SK-N-SH treated with all-trans-retinoic acid at 6 μM for 48 hours (cell line): ENCODE data around the gene AMMECR1L.

ENCODE experiments used
- ATAC-seq: fragments of 200-7000 bp; cut with Tn5 transposase; 3 replicates; pipeline ENCODE4 v1.9.1; 2020; ENCODE audit warnings: mild to moderate bottlenecking, moderate library complexity
- BACH2 ChIP-seq: fragments of 250-450 bp; sonication (Bioruptor Pico); IDR thresholded peaks from 2 replicates; pipeline ENCODE4 v1.9.0; 2021; ENCODE audit warnings: mild to moderate bottlenecking, borderline replicate concordance
- CSDC2 ChIP-seq: fragments of 250-450 bp; sonication (Bioruptor Pico); IDR thresholded peaks from 2 replicates; pipeline ENCODE4 v1.5.0; 2020; ENCODE audit warnings: mild to moderate bottlenecking, moderate library complexity
- ESRRG ChIP-seq: fragments of 250-450 bp; sonication (Bioruptor Pico); IDR thresholded peaks from 2 replicates; pipeline ENCODE4 v1.6.1; 2021; ENCODE audit warnings: mild to moderate bottlenecking
- GLIS3 ChIP-seq: fragments of 250-450 bp; sonication (Bioruptor Pico); IDR thresholded peaks from 2 replicates; pipeline ENCODE4 v1.5.0; 2020; ENCODE audit warnings: mild to moderate bottlenecking, moderate library complexity
- OSR1 ChIP-seq: fragments of 250-450 bp; sonication (Bioruptor Pico); IDR thresholded peaks from 2 replicates; pipeline ENCODE4 v1.8.0; 2022; ENCODE audit warnings: moderate library complexity, mild to moderate bottlenecking, inconsistent platforms
- PATZ1 ChIP-seq: fragments of 250-450 bp; sonication (Bioruptor Pico); IDR thresholded peaks from 2 replicates; pipeline ENCODE4 v1.8.0; 2020; ENCODE audit warnings: mild to moderate bottlenecking, moderate library complexity, borderline replicate concordance
- PPARA ChIP-seq: fragments of 250-450 bp; sonication (Bioruptor Pico); IDR thresholded peaks from 2 replicates; pipeline ENCODE4 v1.5.0; 2020; ENCODE audit warnings: mild to moderate bottlenecking, borderline replicate concordance
- RARB ChIP-seq: fragments of 250-450 bp; sonication (Bioruptor Pico); IDR thresholded peaks from 2 replicates; pipeline ENCODE4 v1.8.0; 2021; ENCODE audit warnings: mild to moderate bottlenecking, moderate library complexity
- SNAI2 ChIP-seq: fragments of 250-450 bp; sonication (Bioruptor Pico); IDR thresholded peaks from 2 replicates; pipeline ENCODE4 v1.5.0; 2020; ENCODE audit warnings: mild to moderate bottlenecking, moderate library complexity
- TCF4 ChIP-seq: fragments of 250-450 bp; sonication (Bioruptor Pico); IDR thresholded peaks from 2 replicates; pipeline ENCODE4 v1.8.0; 2021; ENCODE audit warnings: mild to moderate bottlenecking, moderate library complexity, borderline replicate concordance
- TOX ChIP-seq: fragments of 250-450 bp; sonication (Bioruptor Pico); IDR thresholded peaks from 2 replicates; pipeline ENCODE4 v1.8.0; 2021; ENCODE audit warnings: mild to moderate bottlenecking, moderate library complexity, borderline replicate concordance
- TSHZ2 ChIP-seq: fragments of 250-450 bp; sonication (Bioruptor Pico); IDR thresholded peaks from 2 replicates; pipeline ENCODE4 v1.5.0; 2020; ENCODE audit warnings: mild to moderate bottlenecking, moderate library complexity
- ZC3H10 ChIP-seq: fragments of 250-450 bp; sonication (Bioruptor Pico); IDR thresholded peaks from 2 replicates; pipeline ENCODE4 v1.5.1; 2021; ENCODE audit warnings: mild to moderate bottlenecking, moderate library complexity
- ZFP3 ChIP-seq: fragments of 250-450 bp; sonication (Bioruptor Pico); IDR thresholded peaks from 2 replicates; pipeline ENCODE4 v1.5.0; 2020; ENCODE audit warnings: mild to moderate bottlenecking, moderate library complexity
- ZFP30 ChIP-seq: fragments of 450-650 bp; formaldehyde crosslinking; IDR thresholded peaks from 2 replicates; pipeline ENCODE4 v1.5.0; 2022; ENCODE audit warnings: mild to moderate bottlenecking, moderate library complexity
- ZNF565 ChIP-seq: fragments of 450-650 bp; formaldehyde crosslinking; conservative IDR thresholded peaks from 2 replicates; pipeline ENCODE4 v1.5.0; 2020; ENCODE audit warnings: low read depth, mild to moderate bottlenecking, moderate library complexity
- ZNF70 ChIP-seq: fragments of 450-650 bp; formaldehyde crosslinking; IDR thresholded peaks from 2 replicates; pipeline ENCODE4 v1.5.0; 2020; ENCODE audit warnings: mild to moderate bottlenecking, moderate library complexity
- TF ChIP-seq, protein P1 (sequence below): fragments of 250-450 bp; sonication (Bioruptor Pico); IDR thresholded peaks from 2 replicates; pipeline ENCODE4 v1.8.0; 2021; ENCODE audit warnings: low read depth, mild to moderate bottlenecking, moderate library complexity, borderline replicate concordance

AMMECR1L gene

DNA sequence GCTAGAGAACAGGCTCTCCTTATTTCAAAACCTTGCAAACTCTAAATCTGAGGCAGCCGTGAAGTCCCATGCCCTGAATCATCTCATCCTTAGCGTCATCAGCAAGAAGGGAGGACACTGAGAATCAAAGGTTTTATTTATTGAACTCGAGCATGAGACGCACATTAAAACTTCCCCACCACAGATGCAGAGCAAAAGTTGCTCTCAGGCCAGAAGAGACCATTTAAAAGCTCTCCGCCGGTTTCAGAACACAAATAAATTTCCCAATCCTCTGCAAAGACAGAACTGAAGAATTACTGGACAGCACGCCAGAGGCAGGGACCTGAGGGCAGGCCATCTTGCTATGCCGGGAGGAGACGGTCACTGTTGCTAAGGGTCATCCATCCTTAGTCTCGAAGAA is 1.3 kb downstream of the AMMECR1L start (continued):
- TF ChIP-seq GLIS3 (no peak), ZFP3 (CRISPR knock-in tag) (no peak), ZNF565 (CRISPR knock-in tag) (no peak), ZNF70 (CRISPR knock-in tag) (no peak), TCF4 (CRISPR knock-in tag) (no peak), ESRRG (CRISPR knock-in tag) (no peak)

- TF ChIP-seq BACH2 (CRISPR knock-in tag): no peak
- TF ChIP-seq ZC3H10 (CRISPR knock-in tag): no peak
- TF ChIP-seq PPARA: no peak
- no peak for TF ChIP-seq TSHZ2 (CRISPR knock-in tag)
- no peak for TF ChIP-seq CSDC2 (CRISPR knock-in tag)
- TF ChIP-seq TOX: no peak
- no peak for TF ChIP-seq ZFP30
- TF ChIP-seq ZNF70 (CRISPR knock-in tag): no peak
- no peak for TF ChIP-seq PATZ1 (CRISPR knock-in tag)
- ATAC-seq: no peak
Observed at GRCh38 chr2:127879899-127880298, 5.9 kb downstream of the AMMECR1L start.

DNA sequence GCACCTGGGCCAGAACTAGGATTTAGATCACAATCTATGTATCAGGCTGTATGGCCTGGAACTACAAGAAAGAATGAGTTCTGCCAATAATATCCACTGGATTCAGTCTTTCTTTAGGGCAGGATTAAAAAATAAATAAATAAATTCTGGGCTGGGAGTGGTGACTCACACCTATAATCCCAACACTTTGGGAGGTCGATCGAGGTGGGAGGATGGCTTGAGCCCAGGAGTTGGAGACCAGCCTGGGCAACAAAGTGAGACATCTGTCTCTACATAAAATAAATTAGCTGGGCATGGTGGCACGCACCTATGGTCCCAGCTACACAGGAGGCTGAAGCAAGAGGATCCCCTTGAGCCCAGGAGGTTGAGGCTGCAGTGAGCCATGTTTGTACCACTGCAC is 8.1 kb downstream of the AMMECR1L start:
- no peak for ATAC-seq
- TF ChIP-seq TCF4 (CRISPR knock-in tag) (no peak), BACH2 (CRISPR knock-in tag) (no peak)
- TF ChIP-seq, all 23 proteins: peak for 0

GRCh38 chr2:127877136-127877535 is 8.6 kb downstream of the AMMECR1L start:
- TF ChIP-seq BACH2 (CRISPR knock-in tag): no peak
- ATAC-seq: no peak

DNA sequence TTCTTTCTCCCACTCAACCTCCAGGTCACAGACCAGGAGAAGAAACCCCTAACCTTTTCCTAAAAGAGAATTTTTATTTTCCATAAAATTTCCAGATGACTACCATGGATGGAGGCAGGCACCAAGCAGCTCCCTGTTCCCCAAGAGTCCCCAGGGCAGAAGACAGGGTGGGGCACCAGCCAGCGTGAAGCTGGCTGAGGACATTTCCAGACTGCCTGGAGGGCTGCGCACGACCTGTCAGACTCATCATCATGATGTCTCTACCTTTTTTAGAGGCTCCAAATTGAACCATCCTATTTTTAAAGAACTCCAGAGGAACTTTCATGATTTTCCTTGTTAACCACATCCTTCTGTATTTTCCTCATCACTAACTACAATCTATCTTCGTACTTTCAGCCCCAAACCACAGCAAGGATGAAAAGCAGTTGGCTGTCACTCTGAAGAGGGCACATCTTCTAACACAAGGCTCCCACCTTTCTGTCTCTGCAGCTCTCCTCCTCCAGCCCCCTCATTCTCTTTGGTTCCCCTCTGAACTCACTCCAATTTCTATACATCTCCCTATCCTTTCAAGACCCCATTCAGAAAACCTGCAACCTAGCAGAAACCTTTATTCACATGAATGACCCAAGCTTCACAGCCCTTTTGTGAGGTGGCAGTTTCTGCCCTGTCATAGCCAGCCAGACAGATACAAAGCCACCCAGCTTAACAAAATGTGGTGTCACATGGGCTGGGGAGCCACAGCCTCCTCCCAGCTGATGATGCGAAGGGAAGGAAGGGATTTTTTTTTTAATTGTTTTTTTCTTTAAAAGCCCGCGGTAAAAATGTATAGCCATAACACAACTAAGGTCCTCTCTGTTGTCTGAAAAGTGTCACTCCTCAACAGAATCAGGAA is 11.1 kb downstream of the AMMECR1L start:
- TF ChIP-seq SNAI2: no peak
- TF ChIP-seq ZFP3 (CRISPR knock-in tag): no peak
- TF ChIP-seq GLIS3: no peak
- TF ChIP-seq OSR1 (CRISPR knock-in tag): no peak
- TF ChIP-seq ZNF565 (CRISPR knock-in tag): no peak
- TF ChIP-seq RARB: no peak
- TF ChIP-seq ZNF70 (CRISPR knock-in tag): no peak
- no peak for ATAC-seq

DNA sequence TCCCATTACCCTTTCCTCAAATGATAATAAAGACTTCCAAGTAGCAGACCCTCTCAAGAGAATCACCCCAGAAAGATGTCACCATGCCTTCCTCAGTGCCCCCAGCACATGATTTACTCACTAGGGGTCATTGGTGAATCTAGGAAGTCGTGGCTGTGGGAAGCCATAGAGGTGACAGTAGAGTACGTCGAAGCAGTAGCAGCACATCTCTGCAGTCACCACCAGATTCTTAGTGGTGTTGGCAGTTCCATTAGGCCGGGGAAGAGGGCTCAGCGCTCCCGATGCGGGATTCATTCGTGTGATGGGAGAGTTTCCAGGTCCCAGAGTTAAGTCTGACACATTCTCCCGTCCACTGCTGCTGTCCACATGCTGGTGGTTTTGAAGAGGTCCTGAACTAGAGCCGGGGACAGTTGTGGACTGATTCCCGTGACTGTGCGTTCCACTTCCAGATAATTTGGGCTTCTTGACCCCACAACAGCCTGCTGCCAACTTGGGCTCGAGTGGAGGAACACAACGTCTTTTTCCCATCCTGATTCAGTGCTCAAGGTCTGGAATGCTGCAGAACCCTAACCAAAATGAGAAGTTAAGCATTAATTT is 12.0 kb downstream of the AMMECR1L start:
- TF ChIP-seq ZFP30 (no peak), CSDC2 (CRISPR knock-in tag) (no peak), BACH2 (CRISPR knock-in tag) (no peak), TCF4 (CRISPR knock-in tag) (no peak), ZFP3 (CRISPR knock-in tag) (no peak), TSHZ2 (CRISPR knock-in tag) (no peak), PATZ1 (CRISPR knock-in tag) (no peak), ESRRG (CRISPR knock-in tag) (no peak), SNAI2 (no peak), TOX (no peak), PPARA (no peak), ZNF565 (CRISPR knock-in tag) (no peak), OSR1 (CRISPR knock-in tag) (no peak)
- TF ChIP-seq, protein P1, sequence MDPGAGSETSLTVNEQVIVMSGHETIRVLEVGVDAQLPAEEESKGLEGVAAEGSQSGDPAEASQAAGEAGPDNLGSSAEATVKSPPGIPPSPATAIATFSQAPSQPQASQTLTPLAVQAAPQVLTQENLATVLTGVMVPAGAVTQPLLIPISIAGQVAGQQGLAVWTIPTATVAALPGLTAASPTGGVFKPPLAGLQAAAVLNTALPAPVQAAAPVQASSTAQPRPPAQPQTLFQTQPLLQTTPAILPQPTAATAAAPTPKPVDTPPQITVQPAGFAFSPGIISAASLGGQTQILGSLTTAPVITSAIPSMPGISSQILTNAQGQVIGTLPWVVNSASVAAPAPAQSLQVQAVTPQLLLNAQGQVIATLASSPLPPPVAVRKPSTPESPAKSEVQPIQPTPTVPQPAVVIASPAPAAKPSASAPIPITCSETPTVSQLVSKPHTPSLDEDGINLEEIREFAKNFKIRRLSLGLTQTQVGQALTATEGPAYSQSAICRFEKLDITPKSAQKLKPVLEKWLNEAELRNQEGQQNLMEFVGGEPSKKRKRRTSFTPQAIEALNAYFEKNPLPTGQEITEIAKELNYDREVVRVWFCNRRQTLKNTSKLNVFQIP: no peak
- ATAC-seq: no peak
